Right atrium auricular region (tissue), 2 donors: ENCODE data around the gene SLMAP. TPM values are rescaled to one million over a fixed set of nuclear protein-coding genes. Genes with fewer than 3 reads are reported as not detected.

ENCODE experiments used
- DNase-seq: peaks from one replicate; pipeline ENCODE4 v3.0.0-alpha.2; 2019; ENCODE audit warnings: low spot score
- H3K27ac ChIP-seq, 2 donors: fragments of 200-600 bp; sonication (generic); 1 replicate in 1 of 2; 2 replicates in 1 of 2; pipeline ENCODE4 v1.5.1; 2016 to 2019
- H3K27me3 ChIP-seq, 2 donors: fragments of 200-600 bp; sonication (generic); one replicate each; pipeline versions ENCODE4 v1.5.1 to v1.6.0; 2017 to 2019
- H3K36me3 ChIP-seq: fragments of 200-600 bp; sonication (generic); one replicate; pipeline ENCODE4 v1.5.1; 2016
- H3K4me1 ChIP-seq, 2 donors: fragments of 200-600 bp; sonication (generic); one replicate each; pipeline versions ENCODE4 v1.5.1 to v1.6.0; 2017 to 2019
- H3K4me3 ChIP-seq, 2 donors: fragments of 200-600 bp; sonication (generic); 1 replicate in 1 of 2; 2 replicates in 1 of 2; pipeline ENCODE4 v1.5.1; 2017 to 2019; ENCODE audit warnings: mild to moderate bottlenecking in 1 of 2, moderate library complexity in 1 of 2
- H3K9me3 ChIP-seq, 2 donors: fragments of 200-600 bp; sonication (generic); one replicate each; pipeline ENCODE4 v1.5.1; 2019
- total RNA-seq, 2 donors: library from RNA; depleted of rRNA; stranded (reverse); fragments of >200 nt; gene quantifications; one replicate each; pipeline ENCODE4 v1.1.0, GENCODE V29; 2016
- TF ChIP-seq, protein P1 (sequence below), 2 donors: fragments of 200-600 bp; sonication (generic); IDR thresholded peaks; one replicate each; pipeline ENCODE4 v1.5.1; 2019; ENCODE audit warnings: antibody characterized with exemption in 2 of 2

SLMAP gene
- total RNA-seq, 2 donors from 2014 or later, result 220 to 256 TPM

- Histone ChIP-seq H3K36me3 (no peaks in the 10 kb centered on the region), H3K4me1 (no peaks in the 10 kb centered on the region), H3K27me3 (no peaks in the 10 kb centered on the region), H3K4me3 (no peak overlapping the region), H3K9me3 (peaks cover 0 to 3% of the 10 kb centered on the region in 2 donors), H3K27ac (no peak overlapping the region)
- TF ChIP-seq, protein P1, sequence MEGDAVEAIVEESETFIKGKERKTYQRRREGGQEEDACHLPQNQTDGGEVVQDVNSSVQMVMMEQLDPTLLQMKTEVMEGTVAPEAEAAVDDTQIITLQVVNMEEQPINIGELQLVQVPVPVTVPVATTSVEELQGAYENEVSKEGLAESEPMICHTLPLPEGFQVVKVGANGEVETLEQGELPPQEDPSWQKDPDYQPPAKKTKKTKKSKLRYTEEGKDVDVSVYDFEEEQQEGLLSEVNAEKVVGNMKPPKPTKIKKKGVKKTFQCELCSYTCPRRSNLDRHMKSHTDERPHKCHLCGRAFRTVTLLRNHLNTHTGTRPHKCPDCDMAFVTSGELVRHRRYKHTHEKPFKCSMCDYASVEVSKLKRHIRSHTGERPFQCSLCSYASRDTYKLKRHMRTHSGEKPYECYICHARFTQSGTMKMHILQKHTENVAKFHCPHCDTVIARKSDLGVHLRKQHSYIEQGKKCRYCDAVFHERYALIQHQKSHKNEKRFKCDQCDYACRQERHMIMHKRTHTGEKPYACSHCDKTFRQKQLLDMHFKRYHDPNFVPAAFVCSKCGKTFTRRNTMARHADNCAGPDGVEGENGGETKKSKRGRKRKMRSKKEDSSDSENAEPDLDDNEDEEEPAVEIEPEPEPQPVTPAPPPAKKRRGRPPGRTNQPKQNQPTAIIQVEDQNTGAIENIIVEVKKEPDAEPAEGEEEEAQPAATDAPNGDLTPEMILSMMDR (IDR thresholded peaks at IDR 0.05), result no peak
- no peak for DNase-seq
These were observed 53.9 kb downstream of the SLMAP start for GRCh38 chr3:57810048-57810447.

DNA sequence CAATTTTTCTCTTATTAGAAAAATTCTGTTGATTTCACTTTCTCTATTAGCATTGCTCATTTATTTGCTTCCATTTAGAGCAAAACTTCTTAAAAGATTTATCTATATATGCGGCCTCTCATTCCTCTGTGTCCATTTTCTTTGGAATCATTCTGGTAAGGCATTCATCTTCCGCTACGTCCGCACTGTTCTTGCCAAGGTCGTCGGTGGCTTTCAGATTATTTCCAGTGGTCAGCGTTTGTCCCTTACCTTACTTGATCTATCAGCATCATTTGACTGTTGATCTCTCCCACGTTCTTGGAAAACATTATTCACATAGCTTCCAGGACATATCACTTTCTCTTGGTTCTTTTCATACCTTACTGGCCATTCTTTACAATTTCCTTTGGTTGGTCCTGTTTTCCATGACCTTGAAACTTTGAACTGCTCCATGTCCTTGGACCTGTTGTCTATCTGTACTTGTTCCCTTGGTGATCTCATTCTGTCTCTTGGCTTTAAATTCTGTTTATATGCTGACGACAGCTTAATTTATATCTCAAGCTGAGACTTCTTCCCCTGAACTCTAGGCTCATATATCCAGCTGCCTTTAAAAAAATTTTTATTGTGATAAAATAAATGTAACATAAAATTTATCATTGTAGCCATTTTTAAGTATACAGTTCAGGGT, 54.5 kb downstream of the SLMAP start:
- peaks cover 0 to 3% of the 10 kb centered on the region in 2 donors for H3K9me3 ChIP-seq
- no peak for DNase-seq

DNA sequence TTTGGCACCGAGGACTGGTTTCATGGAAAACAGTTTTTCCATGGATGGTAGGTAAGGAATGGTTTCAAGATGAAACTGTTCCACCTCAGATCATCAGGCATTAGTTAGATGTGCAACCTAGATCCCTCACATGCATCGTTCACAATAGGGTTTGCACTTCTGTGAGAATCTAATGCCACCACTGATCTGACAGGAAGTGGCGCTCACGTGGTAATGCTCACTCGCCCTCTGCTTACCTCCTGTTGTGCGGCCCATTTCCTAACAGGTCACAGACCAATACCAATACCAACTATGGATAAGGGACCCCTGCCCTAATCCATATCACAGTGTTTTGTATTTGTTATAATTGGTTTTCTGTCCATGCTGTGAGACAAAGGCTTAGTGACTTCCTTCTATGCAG, 58.9 kb downstream of the SLMAP start:
- Histone ChIP-seq H3K9me3 (peaks cover 0 to 3% of the 10 kb centered on the region in 2 donors), H3K4me1 (no peaks in the 10 kb centered on the region), H3K4me3 (no peak overlapping the region), H3K27me3 (no peaks in the 10 kb centered on the region), H3K36me3 (no peaks in the 10 kb centered on the region), H3K27ac (no peak overlapping the region)
- DNase-seq, result no peak
- TF ChIP-seq, protein P1 (IDR thresholded peaks at IDR 0.05), result no peak

More for the DNA sequence above, 54.5 kb downstream of the SLMAP start:
- Histone ChIP-seq H3K27me3 (no peaks in the 10 kb centered on the region), H3K27ac (no peak overlapping the region), H3K4me3 (no peak overlapping the region), H3K4me1 (no peaks in the 10 kb centered on the region), H3K36me3 (no peaks in the 10 kb centered on the region)
- TF ChIP-seq, protein P1 (IDR thresholded peaks at IDR 0.05), result no peak

GRCh38 chr3:57816471-57817095, 60.5 kb downstream of the SLMAP start:
- H3K27ac ChIP-seq, result no peak overlapping the region
- TF ChIP-seq, protein P1 (IDR thresholded peaks at IDR 0.05), result no peak
- H3K4me3 ChIP-seq, result no peak overlapping the region
- H3K9me3 ChIP-seq, result peaks cover 0 to 3% of the 10 kb centered on the region in 2 donors
- no peak for DNase-seq
- H3K27me3 ChIP-seq, result no peaks in the 10 kb centered on the region
- no peaks in the 10 kb centered on the region for H3K36me3 ChIP-seq
- peaks cover 0 to 11% of the 10 kb centered on the region in 2 donors for H3K4me1 ChIP-seq

- no peak overlapping the region for H3K4me3 ChIP-seq
These were observed 62.7 kb downstream of the SLMAP start for GRCh38 chr3:57818772-57819171.

More at GRCh38 chr3:57818772-57819171, 62.7 kb downstream of the SLMAP start:
- Histone ChIP-seq H3K4me1 (peaks cover 0 to 22% of the 10 kb centered on the region in 2 donors), H3K27ac (no peak overlapping the region), H3K27me3 (no peaks in the 10 kb centered on the region), H3K36me3 (no peaks in the 10 kb centered on the region), H3K9me3 (no peaks in the 10 kb centered on the region)
- no peak for DNase-seq
- TF ChIP-seq, protein P1 (IDR thresholded peaks at IDR 0.05), result no peak
